NCI-H82 treated with DMSO at 0.1 percent for 48 hours (cell line): Measurements from ENCODE around the gene DBN1.

ENCODE experiments used
- DNase-seq: peaks from one replicate; lab custom pipeline; 2025; ENCODE audit not compliant: unreplicated experiment; lab: John Stamatoyannopoulos, UW

DBN1 gene

DNA sequence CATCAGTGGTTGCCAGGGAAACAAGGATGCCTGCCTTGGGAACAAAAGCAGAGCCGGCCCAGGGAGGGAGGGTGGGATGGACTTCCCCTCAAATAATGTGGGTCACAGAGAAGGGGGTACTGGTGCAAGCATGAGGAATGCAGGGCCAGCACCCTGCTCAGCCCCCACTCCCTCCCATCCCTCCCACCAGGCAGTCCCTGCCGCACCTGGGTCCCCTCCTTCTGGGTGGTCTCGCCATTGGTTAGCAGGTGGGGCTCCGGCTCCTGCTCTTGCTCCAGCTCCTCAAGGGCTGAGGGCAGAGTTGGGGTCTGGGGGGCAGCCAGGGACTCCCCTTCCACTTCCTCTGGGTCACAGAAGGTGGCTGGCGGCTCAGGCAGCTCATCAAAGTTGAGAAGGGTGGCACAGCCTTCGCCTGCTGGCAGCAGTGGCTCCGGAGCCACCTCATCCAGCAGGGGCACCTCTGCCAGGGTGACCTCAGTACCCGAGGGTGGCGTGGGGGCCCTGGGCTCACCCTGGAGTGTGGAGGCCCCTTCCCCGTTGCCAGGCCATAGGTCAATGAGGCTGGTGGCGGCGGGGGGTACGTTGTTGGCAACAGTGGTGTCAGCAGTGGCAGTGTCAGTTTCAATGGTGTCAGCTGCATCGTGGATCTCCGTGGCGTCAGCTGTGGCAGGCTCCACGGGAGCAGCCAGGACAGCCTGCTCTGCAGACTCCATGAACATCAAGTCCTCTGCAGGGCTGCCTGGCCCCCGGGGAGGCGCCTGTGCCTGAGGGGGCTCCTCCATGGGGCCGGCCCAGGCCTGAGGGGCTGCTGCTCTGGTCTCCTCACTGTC is 15.4 kb downstream of the DBN1 start:
- no peak for DNase-seq

DNA sequence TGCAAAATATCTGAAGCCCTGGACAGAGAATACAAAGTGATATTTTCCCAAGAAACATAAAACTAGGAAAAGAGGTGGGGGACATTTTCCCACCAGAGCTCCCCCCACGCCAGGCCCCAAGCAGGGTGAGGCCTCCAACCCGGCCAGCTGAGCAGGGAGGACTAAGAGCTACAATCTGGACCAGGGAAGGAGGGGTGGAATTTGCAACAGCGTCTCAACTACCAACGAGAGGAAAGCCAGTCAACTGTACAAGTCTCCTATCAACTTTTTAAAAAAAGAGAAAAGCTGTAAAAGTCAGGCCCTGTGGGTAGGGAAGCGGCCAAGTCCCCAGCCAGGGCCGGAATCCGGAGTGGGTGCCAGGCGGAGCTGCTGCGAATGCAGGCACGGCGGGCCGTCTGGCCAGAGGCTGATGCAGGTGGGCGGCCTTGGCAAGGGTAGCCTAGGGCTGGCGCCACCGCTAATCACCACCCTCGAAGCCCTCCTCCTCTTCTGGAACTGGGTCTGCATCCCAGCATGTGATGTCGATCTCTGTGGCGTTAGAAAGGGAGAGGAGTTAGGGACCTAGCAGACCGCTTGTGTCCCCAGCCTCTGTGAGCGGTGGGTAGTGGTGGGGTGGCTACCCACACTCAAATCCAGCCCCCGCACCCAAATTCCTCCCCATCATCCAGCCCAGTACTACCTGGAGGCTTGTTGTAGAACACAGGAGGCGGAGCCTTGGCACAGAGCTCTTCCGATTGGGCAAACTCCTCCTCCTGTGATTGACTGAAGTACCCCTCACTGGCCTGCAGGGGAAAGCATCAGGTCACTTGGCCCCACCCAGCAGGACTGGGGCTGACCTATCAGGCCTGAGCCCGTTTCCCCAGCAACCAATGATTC is 16.2 kb downstream of the DBN1 start:
- DNase-seq = peak; percentile 86

DNA sequence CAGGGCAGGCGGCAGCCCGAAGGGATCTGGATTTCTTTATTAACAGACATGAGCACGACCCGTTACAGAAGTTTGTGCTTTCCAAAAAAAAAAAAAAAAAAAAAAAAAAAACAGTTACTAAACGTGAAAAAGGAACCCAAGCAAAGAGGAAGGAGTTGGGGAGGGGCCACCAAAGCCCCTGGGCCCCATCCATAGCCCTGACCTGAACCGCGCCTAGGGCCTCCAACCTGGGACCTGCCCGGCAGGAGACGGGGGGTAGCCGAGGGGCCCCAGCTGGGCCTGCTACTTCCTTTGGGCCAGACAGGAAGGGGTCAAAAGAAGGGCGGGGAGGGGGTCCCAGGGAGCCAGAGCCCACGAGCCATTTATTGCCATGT is 16.9 kb downstream of the DBN1 start:
- DNase-seq = no peak

DNA sequence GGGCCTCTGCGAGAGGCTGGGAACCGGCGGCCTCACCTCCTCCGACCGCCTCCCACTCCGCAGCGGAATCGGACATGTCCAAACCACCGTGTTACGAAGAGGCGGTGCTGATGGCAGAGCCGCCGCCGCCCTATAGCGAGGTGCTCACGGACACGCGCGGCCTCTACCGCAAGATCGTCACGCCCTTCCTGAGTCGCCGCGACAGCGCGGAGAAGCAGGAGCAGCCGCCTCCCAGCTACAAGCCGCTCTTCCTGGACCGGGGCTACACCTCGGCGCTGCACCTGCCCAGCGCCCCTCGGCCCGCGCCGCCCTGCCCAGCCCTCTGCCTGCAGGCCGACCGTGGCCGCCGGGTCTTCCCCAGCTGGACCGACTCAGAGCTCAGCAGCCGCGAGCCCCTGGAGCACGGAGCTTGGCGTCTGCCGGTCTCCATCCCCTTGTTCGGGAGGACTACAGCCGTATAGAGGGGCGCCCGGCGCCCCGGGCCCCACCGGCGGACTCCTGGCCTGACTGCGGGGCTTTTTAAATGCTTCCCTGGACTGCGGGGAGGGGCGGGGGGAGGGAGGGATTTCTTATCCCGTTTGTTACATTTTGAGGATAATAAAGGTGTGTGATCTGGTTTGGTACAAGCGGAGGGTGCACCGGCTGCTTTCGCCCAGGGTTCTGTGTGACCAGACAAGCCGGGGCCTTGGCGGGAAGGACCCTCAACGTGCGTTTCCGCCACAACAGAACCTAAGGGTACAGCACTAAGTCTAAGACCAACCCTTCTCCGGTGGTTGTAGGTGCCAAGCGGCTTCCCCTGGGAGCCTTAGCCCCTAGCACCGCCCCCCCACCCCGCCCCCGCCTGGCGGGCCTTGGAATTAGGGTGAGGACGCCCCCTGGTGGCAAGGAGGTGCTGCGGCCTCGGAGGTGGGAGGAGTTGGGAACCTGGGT is 17.5 kb downstream of the DBN1 start:
- DNase-seq = peak; percentile 70

DNA sequence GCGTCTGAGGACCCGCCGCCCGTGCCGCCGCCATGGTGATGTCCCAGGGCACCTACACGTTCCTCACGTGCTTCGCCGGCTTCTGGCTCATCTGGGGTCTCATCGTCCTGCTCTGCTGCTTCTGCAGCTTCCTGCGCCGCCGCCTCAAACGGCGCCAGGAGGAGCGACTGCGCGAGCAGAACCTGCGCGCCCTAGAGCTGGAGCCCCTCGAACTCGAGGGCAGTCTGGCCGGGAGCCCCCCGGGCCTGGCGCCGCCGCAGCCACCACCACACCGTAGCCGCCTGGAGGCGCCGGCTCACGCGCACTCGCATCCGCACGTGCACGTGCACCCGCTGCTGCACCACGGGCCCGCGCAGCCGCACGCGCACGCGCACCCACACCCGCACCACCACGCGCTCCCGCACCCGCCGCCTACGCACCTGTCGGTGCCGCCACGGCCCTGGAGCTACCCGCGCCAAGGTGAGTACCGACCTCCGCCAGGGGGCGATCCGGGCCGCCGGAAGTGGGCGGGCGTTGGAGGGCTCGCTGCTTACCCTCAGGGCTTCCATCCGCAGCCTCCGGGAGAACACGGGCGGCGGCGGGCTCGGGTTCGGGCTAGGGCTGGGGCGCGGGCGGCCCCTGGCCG is 18.3 kb downstream of the DBN1 start:
- peak; percentile 56 for DNase-seq

DNA sequence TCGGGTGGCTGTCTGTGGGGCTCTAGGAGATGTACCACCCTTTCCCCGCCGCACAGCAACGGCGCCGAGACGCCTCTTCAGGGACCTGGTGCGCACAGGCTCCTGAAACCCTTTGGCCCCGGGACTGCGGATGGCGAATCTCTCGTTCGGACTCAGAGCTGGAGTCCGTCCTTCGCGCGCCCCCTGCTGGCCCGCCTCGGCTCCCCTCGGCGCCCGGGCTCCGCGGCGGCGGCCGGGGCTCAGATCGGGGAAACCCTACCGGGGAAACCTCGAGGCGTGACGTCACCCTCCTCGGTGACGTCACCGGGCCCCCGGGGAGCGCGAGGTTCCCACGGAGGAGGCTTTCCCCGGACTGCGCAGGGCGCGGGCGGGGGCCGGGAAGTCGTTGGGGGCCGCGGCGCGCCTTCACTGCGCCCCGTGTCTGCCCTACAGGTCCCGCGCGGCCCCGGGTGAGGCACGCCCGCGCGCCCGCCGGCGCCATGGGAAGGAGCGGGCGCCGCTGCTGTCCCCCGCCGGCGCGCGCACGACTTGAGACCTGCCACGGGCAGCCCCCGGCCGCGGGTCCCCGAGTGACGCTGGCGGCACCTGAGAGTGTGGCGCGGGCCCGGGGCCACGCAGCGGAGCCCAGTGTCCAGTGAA is 18.9 kb downstream of the DBN1 start:
- DNase-seq = peak; percentile 56

DNA sequence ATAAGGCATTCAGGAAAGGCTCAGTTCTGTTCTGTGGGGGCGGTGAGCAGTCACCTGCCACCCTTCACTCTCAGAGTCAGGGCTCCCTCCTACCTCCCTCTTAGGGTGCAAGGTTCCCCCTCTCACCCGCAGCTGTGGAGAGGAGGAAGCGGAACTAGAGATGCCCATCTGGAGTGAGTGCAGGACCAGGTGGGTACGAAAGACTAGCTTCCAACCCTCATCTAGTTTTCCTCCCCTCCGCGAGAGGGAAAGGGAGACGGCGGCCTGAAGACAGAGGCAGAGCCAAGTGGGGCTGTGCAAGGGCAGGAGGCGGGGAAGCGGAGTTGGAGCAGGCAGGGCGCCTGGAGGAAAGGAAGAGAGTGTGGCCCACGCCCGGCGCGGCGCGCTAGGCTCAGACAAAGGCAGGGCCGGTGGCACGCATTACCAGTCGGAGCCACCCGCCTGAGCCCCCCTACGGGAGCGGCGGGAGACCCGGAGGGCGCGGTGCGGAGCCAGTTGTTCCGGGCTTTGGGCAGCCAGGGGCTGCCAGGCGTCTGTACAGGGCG is 19.5 kb downstream of the DBN1 start:
- DNase-seq = no peak

DNA sequence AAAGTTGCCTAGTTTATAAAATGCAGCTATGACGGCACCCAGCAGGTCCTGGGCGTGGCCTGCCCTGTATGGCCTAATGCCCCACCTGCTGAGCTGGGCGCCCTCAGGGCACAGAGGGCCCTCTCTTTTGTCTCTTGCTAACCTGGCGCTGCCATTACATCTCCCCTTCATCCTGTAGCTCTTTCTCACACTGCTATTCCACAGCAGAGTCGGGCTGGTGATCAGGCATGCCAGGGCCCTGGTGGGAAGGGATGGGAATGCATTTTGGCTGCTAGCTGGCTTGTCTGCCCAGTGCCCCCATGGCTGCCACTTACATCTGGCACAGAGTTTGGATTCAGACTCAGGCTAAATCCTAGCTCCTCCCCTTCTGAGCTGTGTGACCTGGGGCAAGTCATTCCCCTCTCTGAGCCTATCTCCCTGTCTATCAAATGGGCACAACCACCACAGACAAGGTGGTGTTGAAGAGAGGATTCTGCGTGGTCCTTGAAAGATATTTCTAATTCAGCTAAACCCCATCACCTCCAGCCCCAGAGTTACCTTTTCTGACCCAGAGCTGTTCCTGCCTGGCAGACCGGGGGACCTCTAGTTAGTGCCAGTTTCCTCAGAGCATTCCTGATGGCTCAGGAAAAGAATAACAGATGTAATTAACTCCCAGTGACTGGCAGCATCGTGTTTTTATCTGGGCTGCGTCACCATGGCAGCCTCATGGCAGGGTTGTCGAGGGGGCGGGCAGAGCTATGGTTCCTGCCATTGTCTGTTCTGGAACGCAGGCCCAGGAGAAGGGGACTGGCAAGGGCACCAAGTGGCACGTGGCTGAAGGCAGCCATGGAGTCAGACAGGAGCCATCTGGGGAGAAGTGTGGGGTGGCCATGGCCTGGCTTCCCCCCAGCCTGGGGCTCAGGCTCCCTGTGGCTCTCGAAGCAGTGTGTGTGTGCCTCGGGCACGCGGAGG is 20.5 kb downstream of the DBN1 start:
- no peak for DNase-seq

DNA sequence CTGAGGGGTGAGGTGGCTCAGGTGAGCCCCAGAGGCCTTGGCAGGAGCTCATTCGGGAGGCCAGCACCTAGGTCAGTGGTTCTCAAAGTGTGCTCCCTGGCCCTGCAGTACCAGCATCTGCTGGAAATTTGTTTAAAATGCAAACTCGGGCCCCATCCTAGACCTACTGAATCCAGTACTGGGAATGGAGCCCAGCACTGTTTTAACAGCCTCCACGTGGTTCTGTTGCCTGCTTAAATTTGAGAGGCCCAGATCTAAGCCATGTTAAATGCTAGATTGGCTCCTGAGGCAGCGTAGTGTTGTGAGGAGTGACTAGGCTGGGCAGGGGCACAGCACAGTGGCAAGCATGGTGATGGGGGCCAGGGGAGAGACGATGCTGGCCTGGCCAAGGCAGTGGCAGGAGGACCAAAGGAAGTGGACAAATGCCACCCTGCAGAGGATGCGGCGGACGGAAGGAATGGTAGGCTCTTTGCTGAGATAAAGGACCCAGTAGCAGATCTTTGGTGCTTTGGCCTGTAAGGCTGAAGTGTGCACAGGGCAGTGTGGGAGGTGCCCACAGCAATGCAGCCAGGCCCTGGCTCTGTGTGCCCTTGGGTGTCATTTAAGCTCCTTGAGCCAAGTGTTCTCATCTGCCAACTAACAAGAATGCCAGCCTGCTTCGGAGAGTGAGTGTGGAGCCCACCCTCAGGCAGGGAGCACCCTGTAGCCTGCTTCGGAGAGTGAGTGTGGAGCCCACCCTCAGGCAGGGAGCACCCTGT is 22.6 kb downstream of the DBN1 start:
- no peak for DNase-seq

DNA sequence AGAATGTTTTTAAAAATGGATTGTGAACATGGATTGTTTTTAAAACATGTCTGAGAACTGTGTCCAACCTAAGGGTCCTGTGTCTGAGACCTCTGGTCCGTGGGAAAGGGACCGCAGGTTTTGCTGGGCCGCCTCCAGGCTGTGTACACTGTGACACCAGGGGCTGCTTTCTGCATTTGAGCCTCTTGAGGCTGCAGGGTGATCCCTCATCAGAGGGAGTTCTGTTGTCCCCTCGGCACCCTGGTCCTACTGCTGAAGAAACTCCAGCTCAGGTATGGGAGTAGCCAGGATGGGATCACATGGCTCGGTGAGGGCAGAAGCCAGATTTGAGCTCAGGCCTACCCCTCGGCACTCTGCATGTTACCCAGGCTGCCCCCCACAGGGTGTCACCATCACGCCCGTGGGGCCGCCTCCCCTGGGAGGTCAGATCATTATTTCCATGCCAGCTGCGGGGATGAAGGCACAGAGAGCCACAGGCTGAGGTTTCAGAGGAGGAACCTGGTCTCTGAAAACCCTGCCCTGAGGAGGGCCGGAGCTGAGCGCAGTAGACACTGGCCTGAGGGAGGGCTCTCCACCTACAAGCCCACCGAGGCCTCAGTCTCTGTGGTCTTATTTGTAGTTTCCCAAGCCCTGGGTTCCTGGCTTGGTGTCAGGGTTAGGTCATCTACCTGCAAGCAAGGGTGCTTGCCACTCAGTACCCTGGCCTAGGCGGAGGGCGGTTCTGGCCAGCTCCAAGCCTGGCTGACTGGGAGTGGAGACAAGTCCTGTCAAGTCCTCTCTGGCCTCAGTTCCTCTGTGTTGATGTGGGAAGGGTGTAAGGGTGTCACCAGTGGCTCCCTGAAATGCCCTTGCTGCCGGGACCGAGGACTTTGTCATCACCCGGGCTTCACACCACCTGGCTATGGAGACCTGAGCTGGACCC is 24.0 kb downstream of the DBN1 start:
- DNase-seq = no peak

DNA sequence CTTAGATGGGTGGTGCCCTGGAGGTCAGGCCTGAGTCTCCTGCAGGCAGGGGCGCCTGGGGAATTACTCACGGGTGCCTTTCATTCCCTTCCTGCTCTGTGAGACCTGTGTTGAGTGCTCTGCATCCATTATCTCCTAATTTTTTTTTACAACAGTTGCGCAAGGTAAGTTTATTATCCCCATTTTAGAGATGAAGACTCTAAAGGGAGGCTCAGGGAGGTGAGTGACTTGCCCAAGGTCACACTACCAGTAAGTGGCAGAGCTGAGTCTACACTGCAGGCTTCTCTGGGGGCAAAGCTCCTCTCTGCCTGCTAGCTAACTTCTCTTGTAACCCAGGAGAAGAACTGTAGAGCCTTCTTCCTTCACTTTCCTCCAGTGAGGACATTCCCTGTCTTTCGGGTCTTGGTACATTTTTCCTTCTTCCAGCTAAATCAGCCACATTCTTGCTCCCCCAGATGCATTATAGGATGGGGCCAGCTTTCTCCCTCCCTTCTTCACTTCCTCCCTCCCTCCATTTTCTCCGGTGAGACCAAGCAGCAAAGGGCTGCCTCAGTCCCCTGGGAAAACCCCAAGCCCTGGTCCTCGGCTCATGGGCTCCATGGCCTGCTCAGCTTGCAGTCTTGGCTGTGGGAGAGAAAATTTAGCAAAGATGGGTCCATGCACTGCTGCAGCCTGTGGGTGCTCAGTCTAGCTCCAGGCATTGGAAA is 25.0 kb downstream of the DBN1 start:
- no peak for DNase-seq

DNA sequence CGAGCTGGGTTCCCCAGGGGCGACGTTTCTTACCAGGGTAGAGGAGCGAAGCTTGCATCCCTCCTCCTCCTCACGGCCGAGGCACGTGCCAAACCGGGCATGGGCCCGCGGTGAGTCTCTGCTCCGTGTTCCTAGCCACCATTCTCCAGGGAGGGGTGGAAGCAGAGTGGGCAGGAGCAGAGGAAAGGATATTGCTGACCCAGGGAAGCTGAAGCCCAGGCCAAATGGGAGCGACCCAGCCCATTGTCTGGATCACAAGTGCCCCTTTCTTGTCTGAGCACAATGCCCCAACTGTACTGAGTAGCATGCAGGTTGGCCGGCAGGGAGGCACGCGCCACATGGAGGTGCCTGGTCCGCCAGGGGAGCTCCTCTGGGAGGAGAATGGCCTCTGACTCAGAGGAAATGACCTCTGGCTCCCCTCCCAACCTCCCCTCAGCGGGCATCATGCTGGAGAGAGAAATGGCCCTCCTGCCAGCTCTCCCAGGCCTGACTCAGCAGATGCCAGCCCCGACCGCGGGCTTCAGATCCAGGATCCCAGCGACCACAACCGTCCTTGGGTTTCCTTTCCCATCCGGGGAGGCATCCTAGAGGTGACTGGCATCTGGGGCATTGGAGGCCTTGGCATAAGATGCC is 25.7 kb downstream of the DBN1 start:
- DNase-seq = no peak

DNA sequence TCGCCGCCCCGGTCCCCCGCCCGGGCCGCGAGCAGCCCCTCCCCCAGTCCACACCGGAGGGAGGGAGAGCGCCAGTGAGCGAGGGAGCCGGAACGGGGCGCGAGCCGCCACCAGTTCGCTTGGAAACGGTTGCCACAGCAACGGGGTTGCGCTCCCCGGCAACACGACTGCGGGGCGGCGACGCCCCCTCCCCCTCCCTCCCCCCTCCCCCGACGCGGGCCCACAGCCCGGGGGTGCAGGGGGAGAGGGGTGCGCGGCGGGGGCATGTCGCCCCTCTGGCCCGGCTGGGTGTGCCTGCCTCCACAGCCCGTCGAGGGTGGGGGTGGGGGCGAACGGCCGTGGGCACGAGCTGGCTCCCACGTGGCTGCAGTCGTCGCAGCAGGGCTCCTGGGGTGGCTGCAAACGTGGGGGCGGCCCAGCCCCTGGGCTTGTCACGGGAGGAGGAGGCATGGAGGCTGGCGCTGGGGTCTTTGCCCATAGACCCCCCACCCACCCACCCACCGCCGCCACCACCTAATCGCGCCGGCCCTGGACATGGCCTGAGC is 26.3 kb downstream of the DBN1 start:
- no peak for DNase-seq

DNA sequence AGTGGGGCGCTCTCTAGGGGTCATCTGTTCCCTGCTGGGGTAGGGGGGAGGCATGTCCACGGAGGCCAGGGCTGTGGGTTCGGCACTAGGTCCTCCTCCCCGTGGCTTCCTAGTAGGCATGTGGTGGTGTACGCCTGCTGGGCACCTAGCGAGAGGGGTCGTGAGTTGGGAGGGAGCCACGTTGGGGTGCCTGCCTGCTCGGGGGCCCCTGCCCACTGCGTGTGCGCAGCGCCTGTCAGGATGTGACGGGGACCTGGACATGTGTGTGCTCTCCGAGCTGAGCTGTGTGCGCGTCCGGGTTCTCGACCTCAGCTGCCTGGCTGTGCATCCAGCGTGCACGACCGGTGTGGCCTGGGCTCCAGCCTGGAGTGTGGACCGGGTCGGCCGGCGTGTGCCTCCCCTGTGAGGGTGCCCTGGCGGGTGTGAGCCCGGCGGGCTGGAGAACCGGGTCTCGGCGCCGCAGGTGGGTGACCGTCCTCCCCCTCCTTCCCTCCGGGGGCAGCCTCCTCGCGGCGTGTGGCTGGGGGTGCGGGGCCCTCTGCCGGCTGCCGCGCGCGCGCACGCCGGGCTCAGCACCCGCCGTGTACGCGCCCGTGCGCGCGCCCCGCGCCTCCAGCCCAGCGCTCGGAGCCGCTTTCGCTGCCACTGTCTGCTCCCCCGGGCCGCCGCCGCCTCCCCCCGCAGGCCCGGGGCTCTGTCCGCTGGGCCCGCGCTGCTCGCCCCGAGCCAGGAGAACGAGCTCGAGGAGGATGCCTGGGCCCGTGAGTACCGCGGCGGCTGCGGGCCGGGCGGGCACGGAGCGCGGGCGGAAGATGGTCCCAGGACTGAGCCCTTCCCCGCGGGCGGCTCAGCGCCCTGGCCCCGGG is 27.0 kb downstream of the DBN1 start, which contains the start of gene PRR7:
TSS of gene PRR7 (plus strand) at position 615 of the 866 bp plus-strand sequence. CDS start 8,254 bp downstream, outside the sequence.
- no peak for DNase-seq

DNA sequence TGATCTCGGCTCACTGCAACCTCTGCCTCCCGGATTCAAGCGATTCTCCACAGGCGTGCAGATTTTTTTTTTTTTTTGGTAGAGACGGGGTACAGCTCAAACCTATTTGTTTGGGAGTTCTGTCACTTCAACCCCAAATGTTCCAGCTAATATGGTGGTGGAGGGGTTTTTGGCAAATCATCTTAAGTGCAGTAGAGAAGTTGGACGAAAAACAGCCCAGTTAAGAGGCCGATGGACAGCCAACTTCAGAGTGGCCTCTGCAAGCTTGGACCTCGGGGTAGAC is 27.6 kb downstream of the DBN1 start:
- DNase-seq = no peak
